ENCODE data around the gene EYS.

The EYS gene

DNA sequence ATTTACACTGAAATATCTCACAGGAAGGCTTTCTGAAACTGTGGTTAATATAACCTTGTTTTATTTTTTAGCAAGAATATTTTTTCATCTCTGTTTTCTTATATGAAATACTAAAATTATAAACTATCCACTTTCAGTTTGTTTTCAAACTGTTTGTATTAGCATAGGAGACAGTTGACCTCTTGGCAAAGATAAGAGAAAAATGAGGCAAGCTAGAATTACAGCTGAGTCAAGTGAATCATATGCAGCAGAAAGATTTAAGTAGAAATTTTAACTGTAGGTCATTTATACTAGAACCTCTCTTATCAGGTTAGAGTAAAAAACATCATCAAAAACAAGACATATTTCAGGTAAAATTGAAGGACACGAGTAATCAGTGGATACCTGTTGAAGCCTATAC is 1278.8 kb downstream of the EYS start:
- DNase-seq, result no peak

GRCh38 chr6:64415926-64416325 is 1291.1 kb downstream of the EYS start:
- DNase-seq, result no peak

GRCh38 chr6:64411226-64411625 is 1295.8 kb downstream of the EYS start:
- no peak for DNase-seq

- no peak for DNase-seq
Observed at GRCh38 chr6:64409948-64410347, 1297.1 kb downstream of the EYS start.

GRCh38 chr6:64404396-64404795 is 1302.6 kb downstream of the EYS start:
- no peak for DNase-seq

- no peak for DNase-seq
Observed at GRCh38 chr6:64383277-64383676, 1323.7 kb downstream of the EYS start.

DNA sequence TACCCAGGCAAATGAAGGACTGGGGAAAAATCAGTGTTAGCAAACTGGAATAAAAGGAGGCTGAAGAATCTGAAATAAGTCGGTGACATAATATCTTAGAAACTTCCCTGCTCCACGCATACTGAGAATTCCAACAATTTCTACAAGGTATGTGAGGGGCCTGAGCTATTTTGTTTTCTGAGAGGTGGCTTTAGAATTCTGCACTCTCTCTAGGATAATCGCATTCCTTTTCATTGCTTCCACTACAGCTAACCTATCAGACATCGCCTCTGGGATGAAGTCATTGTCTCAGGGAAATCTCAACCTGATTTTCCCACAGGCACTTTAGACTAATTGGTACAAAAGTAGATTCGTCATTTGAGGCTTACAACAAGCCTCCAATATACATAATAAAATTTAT is 1330.6 kb downstream of the EYS start:
- no peak for DNase-seq

- DNase-seq, result no peak
Observed at GRCh38 chr6:64357430-64357829, 1349.6 kb downstream of the EYS start.

- DNase-seq, result no peak
Observed at GRCh38 chr6:64347411-64347810, 1359.6 kb downstream of the EYS start.

GRCh38 chr6:64335195-64335594 is 1371.8 kb downstream of the EYS start:
- no peak for DNase-seq

DNA sequence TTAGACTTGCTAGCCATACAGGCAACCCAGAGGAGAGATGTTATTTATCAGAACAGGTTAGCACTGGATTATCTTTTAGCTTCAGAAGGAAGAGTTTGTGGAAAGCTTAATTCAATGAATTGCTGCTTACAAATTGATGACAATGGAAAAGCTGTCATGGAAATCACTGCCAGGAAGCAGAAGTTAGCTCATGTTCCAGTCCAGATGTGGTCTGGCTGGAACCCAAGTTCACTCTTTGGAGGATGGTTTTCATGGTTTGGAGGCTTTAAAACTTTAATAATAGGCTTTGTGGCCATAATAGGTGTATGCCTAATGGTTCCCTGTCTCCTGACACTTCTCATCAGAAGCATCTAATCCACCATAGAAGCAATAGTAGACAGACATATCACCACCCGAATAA is 1372.4 kb downstream of the EYS start:
- no peak for DNase-seq

DNA sequence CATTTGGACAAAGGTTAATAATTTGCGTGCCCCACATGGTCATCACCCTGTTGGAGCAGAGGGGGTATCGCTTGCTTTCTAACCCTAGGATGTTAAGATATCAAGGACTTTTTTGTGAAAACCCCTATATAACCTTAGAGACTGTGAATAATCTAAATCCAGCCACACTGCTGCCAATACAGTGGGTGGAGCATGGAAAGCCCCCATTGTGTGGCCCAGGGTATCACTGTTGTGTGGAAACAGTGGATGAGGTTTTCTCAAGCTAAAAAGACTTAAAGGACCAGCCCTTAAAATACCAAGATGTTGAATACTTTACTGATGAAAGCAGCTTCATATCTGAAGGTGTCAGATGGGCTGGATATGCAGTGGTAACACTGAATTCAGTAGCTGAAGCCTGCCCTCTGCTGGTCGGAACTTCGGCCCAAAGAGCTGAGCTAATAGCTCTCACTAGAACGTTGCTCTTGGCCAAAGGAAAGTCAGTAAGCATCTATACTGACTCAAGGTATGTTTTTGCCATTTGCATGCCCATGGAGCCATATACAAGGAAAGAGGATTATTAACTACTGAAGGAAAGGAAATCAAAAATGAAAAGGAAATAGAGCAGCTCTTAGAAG is 1376.2 kb downstream of the EYS start:
- DNase-seq, result peak; percentile 6

- no peak for DNase-seq
Observed at GRCh38 chr6:64326939-64327338, 1380.1 kb downstream of the EYS start.

GRCh38 chr6:64325093-64325492 is 1381.9 kb downstream of the EYS start:
- no peak for DNase-seq

- DNase-seq, result no peak
Observed at GRCh38 chr6:64310214-64310613, 1396.8 kb downstream of the EYS start.

DNA sequence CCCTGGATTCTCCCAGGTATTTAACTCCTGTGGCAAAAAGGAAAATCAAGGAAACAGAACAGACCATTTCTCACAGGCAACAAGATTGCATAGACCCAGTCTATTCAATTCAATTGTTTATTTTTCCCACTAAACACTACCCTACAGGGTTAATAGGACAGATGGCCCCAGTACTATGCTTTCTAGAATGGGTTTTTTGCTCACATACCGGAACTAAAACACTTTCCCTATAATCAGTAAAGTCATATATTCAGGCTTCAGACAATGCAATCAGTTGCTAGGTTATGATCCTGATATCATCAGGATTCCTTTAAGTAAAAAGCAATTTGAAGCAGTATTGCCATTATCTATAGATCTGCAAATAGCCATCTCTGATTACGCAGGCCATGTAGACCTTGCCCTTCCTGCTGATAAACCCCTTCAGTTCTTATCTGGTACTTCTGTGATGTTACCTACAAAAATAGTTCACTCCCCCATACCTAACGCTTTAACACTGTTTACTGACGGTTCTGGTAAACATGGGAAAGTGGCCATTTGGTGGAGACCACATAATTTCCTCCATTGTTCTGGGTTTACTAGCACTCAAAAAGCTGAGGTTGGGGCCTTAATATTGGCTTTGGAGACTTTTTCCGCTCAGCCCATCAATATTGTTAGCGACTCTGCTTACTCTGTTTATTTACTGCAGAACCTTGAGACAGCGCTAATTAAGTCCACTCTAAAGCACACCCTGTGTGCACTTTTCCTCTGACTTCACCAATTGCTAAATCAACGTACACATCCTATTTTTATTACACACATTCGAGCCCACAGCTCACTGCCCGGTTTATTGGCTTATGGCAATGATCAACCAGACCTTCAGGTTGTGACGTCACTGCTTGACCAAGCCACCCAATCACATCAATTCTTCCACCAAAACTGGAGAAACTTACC is 1405.5 kb downstream of the EYS start:
- DNase-seq, result no peak

DNA sequence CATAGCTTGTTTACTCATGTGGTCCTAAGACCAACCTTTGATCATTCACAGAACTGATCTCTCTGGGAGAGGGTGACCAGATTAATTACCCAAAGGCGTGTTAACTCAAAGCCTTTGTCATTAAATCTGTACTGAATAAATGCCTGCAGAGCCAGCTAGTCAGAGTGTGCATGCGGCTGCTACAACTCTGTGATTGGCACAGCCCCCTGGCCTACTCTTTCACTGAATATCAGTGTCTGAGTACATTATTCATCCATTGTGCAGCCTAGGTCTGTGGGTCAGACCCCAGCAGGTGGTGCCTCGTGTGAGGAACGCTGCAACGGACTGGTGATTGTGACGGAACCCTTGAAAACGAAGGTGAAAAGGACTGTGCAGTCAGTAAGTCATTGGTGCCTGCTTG is 1407.8 kb downstream of the EYS start:
- DNase-seq, result no peak

GRCh38 chr6:64294034-64294433 is 1413.0 kb downstream of the EYS start:
- DNase-seq, result no peak

DNA sequence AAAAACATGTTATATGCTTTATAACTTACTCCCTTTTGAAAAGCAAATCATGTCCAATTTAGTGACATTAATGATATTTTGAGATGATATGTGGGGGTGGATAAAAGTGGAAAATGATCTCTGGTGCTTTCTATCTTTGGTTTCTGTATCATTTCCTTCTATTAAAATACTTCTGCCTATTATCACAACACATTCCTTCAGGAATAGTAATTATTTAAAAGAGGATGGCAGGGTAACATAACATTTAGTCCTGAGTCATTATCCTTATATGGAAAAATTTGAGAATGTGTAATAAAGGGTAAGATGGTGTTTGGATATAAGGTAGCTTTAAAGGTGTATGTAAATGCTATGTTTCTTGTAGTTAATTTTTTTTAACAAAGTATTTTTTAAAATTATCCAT is 1413.7 kb downstream of the EYS start:
- DNase-seq, result no peak

- no peak for DNase-seq
Observed at GRCh38 chr6:64290867-64291266, 1416.2 kb downstream of the EYS start.

DNA sequence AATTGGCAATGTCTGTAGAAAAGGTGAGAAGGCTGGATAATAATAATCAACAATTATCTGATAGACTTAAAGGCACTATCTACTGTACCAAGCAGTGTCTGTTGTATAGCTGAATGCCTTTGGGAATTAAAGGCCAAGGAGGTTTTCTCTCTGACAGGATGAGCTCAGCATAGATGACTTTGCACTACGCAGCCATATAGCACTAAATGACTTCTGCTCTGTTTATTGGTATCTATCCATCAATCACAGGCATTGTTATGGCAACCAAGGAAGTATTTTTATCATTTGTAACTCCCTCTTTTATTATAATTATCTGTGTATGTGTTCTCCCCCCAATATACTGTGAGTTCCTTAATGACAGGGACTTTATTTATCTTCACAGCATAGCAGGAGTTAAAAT is 1417.1 kb downstream of the EYS start:
- DNase-seq, result no peak

- no peak for DNase-seq
Observed at GRCh38 chr6:64288351-64288750, 1418.7 kb downstream of the EYS start.

GRCh38 chr6:64281167-64281566 is 1425.9 kb downstream of the EYS start:
- no peak for DNase-seq

DNA sequence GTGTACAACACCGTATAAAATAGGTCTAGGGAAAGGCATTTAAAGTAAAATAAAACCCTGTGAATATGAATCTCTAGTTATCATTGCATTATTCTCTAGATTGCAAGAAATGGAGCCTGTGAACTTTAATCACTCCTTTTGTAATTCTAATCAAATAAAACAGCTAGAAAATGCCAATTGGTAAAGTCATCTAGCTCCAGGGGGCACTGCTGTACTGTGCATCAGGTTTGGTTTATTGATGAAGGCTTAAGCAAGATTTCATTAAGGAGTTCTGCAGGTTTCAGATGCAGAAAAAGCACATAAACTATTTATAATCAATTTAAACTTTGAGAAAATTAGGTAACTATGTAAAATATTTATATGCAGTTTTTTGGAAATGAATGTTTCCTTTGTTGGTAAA is 1426.5 kb downstream of the EYS start:
- no peak for DNase-seq

GRCh38 chr6:64270083-64270482 is 1436.9 kb downstream of the EYS start:
- DNase-seq, result no peak
